GM12878 (cell line): ENCODE results near the gene ANAPC15. TPM values are rescaled to one million over a fixed set of nuclear protein-coding genes. Genes with fewer than 3 reads are reported as not detected.
A peak's percentile ranks its signal among the peaks of the same experiment; 100 is the strongest.

Experiments used
- CBFB ChIP-seq: IDR thresholded peaks from 2 replicates; pipeline ENCODE4 v1.6.1; 2016; ENCODE audit warnings: antibody characterized with exemption, low read depth
- CBX3 ChIP-seq: fragments of 200-600 bp; sonication (generic); IDR thresholded peaks from 2 replicates; pipeline ENCODE4 v1.6.1; 2016; ENCODE audit warnings: low read depth, borderline replicate concordance
- CHD1 ChIP-seq: IDR thresholded peaks from 2 replicates; pipeline ENCODE4 v1.6.1; 2012; ENCODE audit warnings: low read depth, low read length, improper control_type of control experiment
- FOS ChIP-seq: IDR thresholded peaks from 3 replicates; pipeline ENCODE4 v1.6.1; 2011; ENCODE audit warnings: borderline replicate concordance; ENCODE audit not compliant: insufficient read length; ENCODE audit errors: extremely low read depth
- GATAD2B ChIP-seq: fragments of 450-650 bp; conservative IDR thresholded peaks from 2 replicates; pipeline ENCODE4 v1.6.1; 2017; ENCODE audit warnings: low read depth, mild to moderate bottlenecking, moderate library complexity
- HCFC1 ChIP-seq: fragments of 150-350 bp; IDR thresholded peaks from 2 replicates; pipeline ENCODE4 v1.6.1; 2014; ENCODE audit warnings: low read length
- IKZF1 ChIP-seq: fragments of 450-650 bp; conservative IDR thresholded peaks from 2 replicates; pipeline ENCODE4 v1.6.1; 2017; ENCODE audit warnings: antibody characterized with exemption, mild to moderate bottlenecking
- JUNB ChIP-seq: IDR thresholded peaks from 2 replicates; pipeline ENCODE4 v1.6.1; 2016; ENCODE audit warnings: antibody characterized with exemption, mild to moderate bottlenecking
- KAT2A ChIP-seq: conservative IDR thresholded peaks from 2 replicates; pipeline ENCODE4 v1.6.1; 2011; ENCODE audit warnings: low read depth, low read length; ENCODE audit not compliant: control insufficient read depth
- MXI1 ChIP-seq: fragments of 150-350 bp; IDR thresholded peaks from 2 replicates; pipeline ENCODE4 v1.6.1; 2011; ENCODE audit warnings: low read depth, mild to moderate bottlenecking, inconsistent platforms, low read length, improper control_type of control experiment
- PAX5 ChIP-seq: IDR thresholded peaks from 2 replicates; pipeline ENCODE4 v1.6.1; 2011; ENCODE audit warnings: low read depth, low read length, borderline replicate concordance
- POLR2AphosphoS2 ChIP-seq: IDR thresholded peaks from 2 replicates; pipeline ENCODE4 v1.6.1; 2011; ENCODE audit warnings: low read depth, mild to moderate bottlenecking, low read length, improper control_type of control experiment, moderate library complexity
- RB1 ChIP-seq: fragments of 450-650 bp; formaldehyde crosslinking; IDR thresholded peaks from 2 replicates; pipeline ENCODE4 v1.6.1; 2017; ENCODE audit warnings: mild to moderate bottlenecking, borderline replicate concordance
- RCOR1 ChIP-seq: conservative IDR thresholded peaks from 2 replicates; pipeline ENCODE4 v1.6.1; 2012; ENCODE audit warnings: low read depth, low read length, improper control_type of control experiment
- SIN3A ChIP-seq: IDR thresholded peaks from 2 replicates; pipeline ENCODE4 v1.6.1; 2012; ENCODE audit warnings: low read depth, low read length, improper control_type of control experiment
- SMAD5 ChIP-seq: IDR thresholded peaks from 2 replicates; pipeline ENCODE4 v1.6.1; 2016; ENCODE audit warnings: antibody characterized with exemption, low read depth
- SREBF2 ChIP-seq: IDR thresholded peaks from 2 replicates; pipeline ENCODE4 v1.6.1; 2012; ENCODE audit warnings: mild to moderate bottlenecking, low read length
- ZNF24 ChIP-seq: fragments of 450-650 bp; IDR thresholded peaks from 2 replicates; pipeline ENCODE4 v1.6.1; 2017; ENCODE audit warnings: antibody characterized with exemption, mild to moderate bottlenecking
- ZNF384 ChIP-seq: IDR thresholded peaks from 2 replicates; pipeline ENCODE4 v1.6.1; 2012; ENCODE audit warnings: low read depth, mild to moderate bottlenecking, low read length, improper control_type of control experiment, borderline replicate concordance
- polyA plus RNA-seq, 11 experiments: library from polyadenylated mRNA; depleted of rRNA in 4 of 11; unstranded in 6 of 11; stranded (reverse) in 5 of 11; fragments of >200 nt; fragmentation: Nextera tagmentation in 4 of 11; fragmentation: Illumina TruSeq in 1 of 11; extraction: Ambion mirVana in 4 of 11; extraction: Trizol in 1 of 11; gene quantifications; 1 replicate in 1 of 11; 2 replicates in 10 of 11; pipeline versions ENCODE4 v1.2.1 to v1.2.3, GENCODE V29; 2011 to 2016; ENCODE audit warnings: inconsistent platforms in 2 of 11, missing spikeins in 2 of 11, low read depth in 1 of 11
- total RNA-seq, 4 experiments: library from RNA; depleted of rRNA in 3 of 4; stranded (reverse); fragments of >200 nt in 3 of 4; fragmentation: Illumina TruSeq in 1 of 4; extraction: Trizol in 1 of 4; gene quantifications; 2 replicates each; pipeline versions ENCODE4 v1.2.1 to v1.2.3, GENCODE V29; 2013 to 2021
- TF ChIP-seq, protein P1 (sequence below): IDR thresholded peaks from 2 replicates; pipeline ENCODE4 v1.6.1; 2012; ENCODE audit warnings: low read length, inconsistent platforms
- TF ChIP-seq, protein P2 (sequence below): fragments of 150-350 bp; IDR thresholded peaks from 2 replicates; pipeline ENCODE4 v1.6.1; 2014; ENCODE audit warnings: mild to moderate bottlenecking, low read depth, low read length
- TF ChIP-seq, protein P3 (sequence below): IDR thresholded peaks from 2 replicates; pipeline ENCODE4 v1.6.1; 2011; ENCODE audit warnings: borderline replicate concordance, low read depth, mild to moderate bottlenecking, moderate library complexity, mixed read lengths, low read length; ENCODE audit not compliant: insufficient read depth; ENCODE audit errors: extremely low read length
- TF ChIP-seq, protein P4 (sequence below): fragments of 450-650 bp; IDR thresholded peaks from 2 replicates; pipeline ENCODE4 v1.6.1; 2017; ENCODE audit warnings: mild to moderate bottlenecking, moderate library complexity

ANAPC15 gene
- total and polyA plus RNA-seq, 10 of the 15 experiments (the other 5 are each of a cell fraction or from before 2014, with no cell fraction given): 83.4 to 372 (median 103) TPM

DNA sequence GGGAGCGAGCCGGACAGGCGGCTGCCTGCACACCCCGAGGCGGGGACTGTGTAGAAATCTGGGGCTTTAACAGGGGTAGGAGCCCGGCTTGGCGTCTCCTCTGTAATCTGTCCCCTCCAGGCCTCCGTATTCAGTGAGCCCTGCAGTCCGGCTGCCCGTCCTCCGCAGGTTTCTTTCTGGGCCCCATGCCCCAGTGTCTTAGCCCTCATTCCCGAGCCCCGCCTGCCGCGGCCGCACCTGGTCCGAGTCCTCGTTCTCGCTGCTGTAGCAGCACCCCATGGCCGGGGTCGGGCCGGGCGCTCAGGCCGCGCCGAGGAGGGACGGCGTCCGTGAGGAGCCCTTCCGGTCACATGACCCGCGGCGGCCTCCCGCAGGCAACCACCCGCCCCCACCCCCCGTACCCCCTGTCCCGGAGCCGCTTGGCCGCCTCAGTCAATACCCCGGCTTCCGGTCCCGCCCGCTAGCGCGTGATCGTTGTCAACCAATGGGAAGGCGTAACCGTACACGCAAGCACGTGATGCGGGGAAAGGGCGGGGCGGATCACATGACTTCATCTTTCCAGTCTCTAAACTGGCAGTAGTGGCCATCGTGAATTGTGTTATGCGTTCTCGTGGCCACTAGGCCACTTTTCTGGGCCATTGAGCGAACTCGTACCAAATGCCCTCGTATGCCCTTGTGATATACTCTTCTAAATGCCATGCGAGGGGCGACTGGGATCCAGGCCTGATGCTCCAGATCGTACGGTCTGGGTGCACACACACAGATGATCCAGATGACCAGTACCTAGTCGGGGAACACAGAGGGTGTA lies 9.3 kb downstream of the ANAPC15 start, which contains the start of gene LAMTOR1 (continued):
- TF ChIP-seq, protein P1, sequence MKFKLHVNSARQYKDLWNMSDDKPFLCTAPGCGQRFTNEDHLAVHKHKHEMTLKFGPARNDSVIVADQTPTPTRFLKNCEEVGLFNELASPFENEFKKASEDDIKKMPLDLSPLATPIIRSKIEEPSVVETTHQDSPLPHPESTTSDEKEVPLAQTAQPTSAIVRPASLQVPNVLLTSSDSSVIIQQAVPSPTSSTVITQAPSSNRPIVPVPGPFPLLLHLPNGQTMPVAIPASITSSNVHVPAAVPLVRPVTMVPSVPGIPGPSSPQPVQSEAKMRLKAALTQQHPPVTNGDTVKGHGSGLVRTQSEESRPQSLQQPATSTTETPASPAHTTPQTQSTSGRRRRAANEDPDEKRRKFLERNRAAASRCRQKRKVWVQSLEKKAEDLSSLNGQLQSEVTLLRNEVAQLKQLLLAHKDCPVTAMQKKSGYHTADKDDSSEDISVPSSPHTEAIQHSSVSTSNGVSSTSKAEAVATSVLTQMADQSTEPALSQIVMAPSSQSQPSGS: no peak
- TF ChIP-seq JUNB (no peak), KAT2A (no peak), PAX5 (peak; percentile 76; the same call in 1 of the 2 replicates), CHD1 (no peak), CBFB (peak; percentile 65), SREBF2 (no peak), HCFC1 (peak; percentile 35), GATAD2B (no peak), ZNF24 (0 out of 2 replicates have a peak, but pooled peaks have one; percentile 13), FOS (peak; percentile 78), IKZF1 (peak; percentile 73), MXI1 (peak; percentile 41; the same call in 1 of the 2 replicates), SIN3A (peak; percentile 59; the same call in 1 of the 2 replicates), CBX3 (no peak), RCOR1 (0 out of 2 replicates have a peak, but pooled peaks have one; percentile 12), RB1 (no peak; the same call in 1 of the 2 replicates), ZNF384 (no peak), SMAD5 (no peak), POLR2AphosphoS2 (no peak)
- TF ChIP-seq, protein P2, sequence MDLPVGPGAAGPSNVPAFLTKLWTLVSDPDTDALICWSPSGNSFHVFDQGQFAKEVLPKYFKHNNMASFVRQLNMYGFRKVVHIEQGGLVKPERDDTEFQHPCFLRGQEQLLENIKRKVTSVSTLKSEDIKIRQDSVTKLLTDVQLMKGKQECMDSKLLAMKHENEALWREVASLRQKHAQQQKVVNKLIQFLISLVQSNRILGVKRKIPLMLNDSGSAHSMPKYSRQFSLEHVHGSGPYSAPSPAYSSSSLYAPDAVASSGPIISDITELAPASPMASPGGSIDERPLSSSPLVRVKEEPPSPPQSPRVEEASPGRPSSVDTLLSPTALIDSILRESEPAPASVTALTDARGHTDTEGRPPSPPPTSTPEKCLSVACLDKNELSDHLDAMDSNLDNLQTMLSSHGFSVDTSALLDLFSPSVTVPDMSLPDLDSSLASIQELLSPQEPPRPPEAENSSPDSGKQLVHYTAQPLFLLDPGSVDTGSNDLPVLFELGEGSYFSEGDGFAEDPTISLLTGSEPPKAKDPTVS: no peak
- TF ChIP-seq, protein P3, sequence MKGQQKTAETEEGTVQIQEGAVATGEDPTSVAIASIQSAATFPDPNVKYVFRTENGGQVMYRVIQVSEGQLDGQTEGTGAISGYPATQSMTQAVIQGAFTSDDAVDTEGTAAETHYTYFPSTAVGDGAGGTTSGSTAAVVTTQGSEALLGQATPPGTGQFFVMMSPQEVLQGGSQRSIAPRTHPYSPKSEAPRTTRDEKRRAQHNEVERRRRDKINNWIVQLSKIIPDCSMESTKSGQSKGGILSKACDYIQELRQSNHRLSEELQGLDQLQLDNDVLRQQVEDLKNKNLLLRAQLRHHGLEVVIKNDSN: peak; percentile 95
- TF ChIP-seq, protein P4, sequence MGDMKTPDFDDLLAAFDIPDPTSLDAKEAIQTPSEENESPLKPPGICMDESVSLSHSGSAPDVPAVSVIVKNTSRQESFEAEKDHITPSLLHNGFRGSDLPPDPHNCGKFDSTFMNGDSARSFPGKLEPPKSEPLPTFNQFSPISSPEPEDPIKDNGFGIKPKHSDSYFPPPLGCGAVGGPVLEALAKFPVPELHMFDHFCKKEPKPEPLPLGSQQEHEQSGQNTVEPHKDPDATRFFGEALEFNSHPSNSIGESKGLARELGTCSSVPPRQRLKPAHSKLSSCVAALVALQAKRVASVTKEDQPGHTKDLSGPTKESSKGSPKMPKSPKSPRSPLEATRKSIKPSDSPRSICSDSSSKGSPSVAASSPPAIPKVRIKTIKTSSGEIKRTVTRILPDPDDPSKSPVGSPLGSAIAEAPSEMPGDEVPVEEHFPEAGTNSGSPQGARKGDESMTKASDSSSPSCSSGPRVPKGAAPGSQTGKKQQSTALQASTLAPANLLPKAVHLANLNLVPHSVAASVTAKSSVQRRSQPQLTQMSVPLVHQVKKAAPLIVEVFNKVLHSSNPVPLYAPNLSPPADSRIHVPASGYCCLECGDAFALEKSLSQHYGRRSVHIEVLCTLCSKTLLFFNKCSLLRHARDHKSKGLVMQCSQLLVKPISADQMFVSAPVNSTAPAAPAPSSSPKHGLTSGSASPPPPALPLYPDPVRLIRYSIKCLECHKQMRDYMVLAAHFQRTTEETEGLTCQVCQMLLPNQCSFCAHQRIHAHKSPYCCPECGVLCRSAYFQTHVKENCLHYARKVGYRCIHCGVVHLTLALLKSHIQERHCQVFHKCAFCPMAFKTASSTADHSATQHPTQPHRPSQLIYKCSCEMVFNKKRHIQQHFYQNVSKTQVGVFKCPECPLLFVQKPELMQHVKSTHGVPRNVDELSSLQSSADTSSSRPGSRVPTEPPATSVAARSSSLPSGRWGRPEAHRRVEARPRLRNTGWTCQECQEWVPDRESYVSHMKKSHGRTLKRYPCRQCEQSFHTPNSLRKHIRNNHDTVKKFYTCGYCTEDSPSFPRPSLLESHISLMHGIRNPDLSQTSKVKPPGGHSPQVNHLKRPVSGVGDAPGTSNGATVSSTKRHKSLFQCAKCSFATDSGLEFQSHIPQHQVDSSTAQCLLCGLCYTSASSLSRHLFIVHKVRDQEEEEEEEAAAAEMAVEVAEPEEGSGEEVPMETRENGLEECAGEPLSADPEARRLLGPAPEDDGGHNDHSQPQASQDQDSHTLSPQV: no peak
